HG02840 (cell line): Measurements from ENCODE around the gene SART3.
"Not testable (repeated sequence)": the region's sequence is repeated elsewhere in the genome, so short reads cannot be mapped to it uniquely, and the experiment has no call there.

Experiments used
- ATAC-seq: cut with Tn5 transposase; IDR thresholded peaks from one replicate; pipeline ENCODE4 v1.9.1; 2021; ENCODE audit warnings: mild to moderate bottlenecking, moderate library complexity, moderate number of reproducible peaks; ENCODE audit not compliant: unreplicated experiment, low FRiP score

The SART3 gene

DNA sequence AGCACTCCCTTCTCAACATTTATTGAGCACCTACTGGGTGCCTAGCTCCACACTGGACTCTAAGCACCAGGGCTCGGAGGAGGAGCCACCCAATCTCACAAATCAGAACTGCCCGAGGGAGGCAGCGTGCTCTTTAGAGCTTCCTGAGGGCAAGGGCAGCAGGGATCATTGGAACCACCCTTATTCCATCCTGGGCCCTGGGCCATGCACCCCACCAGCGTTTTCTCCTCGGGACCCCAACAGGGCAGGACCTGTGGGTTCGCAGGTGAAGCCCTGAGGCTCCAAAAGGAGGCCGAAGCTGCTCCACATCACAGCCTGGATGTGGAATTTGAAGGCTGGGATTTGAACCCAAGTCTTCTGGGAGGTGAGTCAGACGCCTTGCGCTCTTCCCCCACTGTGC is 21.5 kb upstream of the SART3 start:
- ATAC-seq, result no peak

GRCh38 chr12:108581311-108582227 is 20.6 kb upstream of the SART3 start:
- no peak for ATAC-seq

- no peak for ATAC-seq
Observed at GRCh38 chr12:108580531-108580930, 19.6 kb upstream of the SART3 start.

GRCh38 chr12:108578813-108579212 is 17.8 kb upstream of the SART3 start:
- ATAC-seq, result no peak

- no peak for ATAC-seq
Observed at GRCh38 chr12:108578264-108578663, 17.3 kb upstream of the SART3 start.

- ATAC-seq, result no peak
Observed at GRCh38 chr12:108577458-108577857, 16.5 kb upstream of the SART3 start.

GRCh38 chr12:108576660-108577234 is 15.8 kb upstream of the SART3 start:
- no peak for ATAC-seq

- ATAC-seq, result no peak
Observed at GRCh38 chr12:108575199-108575912, 14.4 kb upstream of the SART3 start.

DNA sequence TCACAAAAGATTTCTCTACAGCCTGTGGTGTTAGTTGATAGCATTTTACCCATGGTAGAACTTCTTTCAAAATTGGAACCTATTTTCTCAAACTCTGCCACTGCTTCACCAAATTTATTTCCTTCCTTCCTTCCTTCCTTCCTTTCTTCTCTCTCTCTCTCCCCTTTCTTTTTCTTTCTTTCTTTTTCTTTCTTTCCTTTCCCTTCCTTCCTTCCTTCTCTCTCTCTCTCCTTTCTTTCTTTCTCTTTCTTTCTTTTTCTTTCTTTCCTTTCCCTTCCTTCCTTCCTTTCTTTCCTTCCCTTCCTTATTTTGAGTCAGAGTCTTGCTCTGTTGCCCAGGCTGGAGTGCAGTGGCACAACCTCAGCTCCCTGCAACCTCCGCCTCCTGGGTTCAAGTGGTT is 13.3 kb upstream of the SART3 start:
- ATAC-seq, result not testable (repeated sequence)

GRCh38 chr12:108573317-108573716 is 12.3 kb upstream of the SART3 start:
- no peak for ATAC-seq

DNA sequence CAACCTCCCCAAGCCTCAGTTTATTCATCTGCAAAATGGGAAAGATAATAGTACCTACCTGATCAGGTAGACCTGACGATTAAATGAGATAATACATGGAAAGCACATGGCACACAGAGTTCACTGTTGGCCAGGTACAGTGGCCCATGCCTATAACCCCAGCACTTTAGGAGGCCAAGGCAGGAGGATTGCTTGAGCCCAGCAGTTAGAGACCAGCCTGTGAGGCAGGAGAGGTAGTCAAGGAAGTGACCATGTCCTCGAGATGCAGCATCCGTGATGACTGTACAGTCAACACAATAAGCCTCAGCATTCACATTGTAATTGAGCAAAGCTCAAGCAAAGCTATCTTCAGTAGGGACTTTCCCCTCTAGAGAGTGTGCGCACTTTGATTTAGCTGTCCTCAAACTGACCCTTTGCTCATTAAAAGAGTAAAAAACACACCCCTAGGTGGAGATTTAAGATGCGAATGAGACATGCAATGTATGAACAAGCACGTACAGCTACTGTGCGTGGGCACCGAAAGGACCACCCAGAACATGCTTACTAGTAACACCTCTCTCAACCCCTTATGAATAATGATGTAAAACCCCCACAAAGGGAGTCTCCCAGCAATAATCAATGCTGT is 11.3 kb upstream of the SART3 start:
- no peak for ATAC-seq

- no peak for ATAC-seq
Observed at GRCh38 chr12:108571609-108572165, 10.7 kb upstream of the SART3 start.

DNA sequence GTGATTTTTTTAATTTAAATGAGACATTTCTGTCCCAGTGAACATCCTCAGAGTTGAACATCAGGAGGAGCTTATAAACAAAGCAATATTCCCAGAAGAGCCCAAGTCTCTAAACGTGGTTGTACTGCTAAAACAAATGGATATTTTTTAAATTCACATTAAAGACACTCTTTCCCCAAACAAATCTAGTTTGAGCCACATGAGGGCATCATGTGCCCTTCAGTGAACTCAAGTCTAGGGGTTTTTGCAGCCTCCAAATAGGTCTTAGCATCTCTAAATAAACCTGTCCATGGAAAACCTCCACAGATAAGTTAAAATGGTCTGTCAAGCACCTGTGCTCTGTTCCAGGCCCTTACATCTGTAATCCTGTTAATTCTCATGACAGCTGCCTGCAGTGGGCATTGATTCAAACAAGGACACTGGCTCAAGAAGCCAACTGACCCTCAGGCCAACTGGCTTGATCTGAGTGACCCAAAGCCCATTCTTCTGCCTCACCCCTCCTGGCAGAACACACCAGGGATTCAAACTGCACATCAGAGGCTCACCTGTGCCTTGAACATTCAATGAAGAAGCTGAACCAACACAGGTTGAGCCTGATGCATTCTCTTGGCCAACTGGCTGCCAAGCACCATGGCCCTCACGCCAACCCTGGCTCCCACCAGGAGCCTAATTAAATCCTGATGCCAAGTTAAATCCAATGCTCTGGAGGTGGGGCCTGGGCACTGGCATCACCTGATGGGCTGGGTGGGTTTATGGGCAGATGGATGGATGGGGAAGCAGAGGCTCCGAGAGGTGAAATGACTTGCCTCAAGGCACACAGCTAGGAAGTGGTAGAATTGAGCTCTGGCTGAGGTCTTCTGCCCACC is 10.0 kb upstream of the SART3 start:
- no peak for ATAC-seq

DNA sequence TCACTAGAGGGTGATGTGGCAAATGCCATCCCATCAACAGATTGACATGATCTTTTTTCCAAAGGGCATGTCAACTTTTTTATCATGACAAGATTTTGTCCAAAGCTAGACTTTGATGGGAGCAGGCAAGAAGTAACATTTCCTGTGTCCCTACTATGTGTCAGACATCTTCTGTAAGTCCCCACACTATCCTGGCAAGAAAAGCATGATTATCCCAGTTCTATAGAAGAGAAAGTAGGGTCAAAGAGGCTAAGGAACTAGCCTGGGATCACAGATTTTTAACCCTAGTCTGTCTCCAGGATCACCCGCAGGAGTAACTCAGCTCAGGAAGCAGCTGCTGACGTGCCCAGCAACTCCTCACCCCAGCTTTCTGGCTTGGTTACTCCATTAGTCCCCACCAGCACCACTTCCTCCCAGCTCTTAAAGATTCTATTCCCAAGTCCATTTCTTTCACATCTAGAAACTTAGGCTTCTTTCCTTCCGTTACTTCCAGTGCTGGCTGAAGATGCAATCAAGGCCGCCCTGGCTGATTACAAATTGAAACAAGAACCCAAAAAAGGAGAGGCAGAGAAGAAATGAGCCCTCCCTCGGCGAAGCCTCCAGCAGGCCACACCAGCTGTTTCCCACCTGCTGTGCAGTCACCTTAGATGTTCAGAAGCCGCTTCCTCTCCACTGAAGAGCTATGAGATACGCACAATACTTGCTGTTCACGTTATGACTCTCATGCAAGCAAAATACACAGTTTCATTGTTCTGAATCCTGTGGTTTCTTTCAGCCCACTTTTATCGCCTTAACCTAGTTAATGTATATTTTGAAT is 7.6 kb upstream of the SART3 start:
- ATAC-seq, result peak; percentile 62

DNA sequence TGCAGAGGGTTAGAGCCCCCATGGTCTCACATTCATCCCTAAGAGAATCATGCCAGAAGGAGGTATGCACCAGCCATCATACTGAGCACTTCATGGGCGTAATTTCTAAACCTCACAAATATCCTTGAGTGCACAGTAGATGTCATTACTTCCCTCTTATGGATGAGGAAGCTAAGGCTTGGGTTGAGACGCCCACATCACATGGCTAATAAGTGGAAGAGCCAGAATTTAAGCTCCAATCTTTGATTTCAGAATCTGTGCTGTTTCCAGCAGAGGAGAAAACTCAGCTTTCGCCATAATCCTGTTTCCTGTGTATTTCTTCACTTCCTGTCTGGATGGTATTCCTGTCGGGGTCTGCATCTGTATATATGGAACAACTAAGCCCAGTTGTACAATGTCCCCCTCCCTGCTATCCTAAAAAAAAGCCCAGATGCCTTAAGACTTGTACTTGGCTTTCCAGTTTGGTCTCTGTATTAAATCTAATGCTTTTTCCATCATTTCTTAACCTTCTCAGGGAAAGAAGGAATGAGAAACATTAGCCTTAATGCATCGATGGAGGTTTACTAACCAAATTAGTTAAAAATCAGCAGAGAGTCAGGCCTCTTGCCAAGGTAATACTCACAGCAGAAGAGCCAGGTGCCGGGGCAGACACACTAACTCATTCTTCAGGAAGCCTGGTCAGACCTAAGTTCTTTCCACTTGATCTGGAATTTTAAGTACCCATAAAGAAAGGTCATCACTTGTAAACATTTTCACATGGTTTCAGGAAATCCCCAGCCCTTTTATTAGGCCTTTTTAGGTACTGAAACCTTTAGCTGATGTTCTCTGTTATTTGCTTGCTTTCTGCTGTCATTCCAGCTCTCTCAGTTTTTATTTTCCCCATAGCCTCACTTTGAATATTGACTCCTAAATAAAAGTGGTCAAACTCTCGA is 6.7 kb upstream of the SART3 start:
- no peak for ATAC-seq

GRCh38 chr12:108566452-108566851 is 5.5 kb upstream of the SART3 start:
- ATAC-seq, result no peak

DNA sequence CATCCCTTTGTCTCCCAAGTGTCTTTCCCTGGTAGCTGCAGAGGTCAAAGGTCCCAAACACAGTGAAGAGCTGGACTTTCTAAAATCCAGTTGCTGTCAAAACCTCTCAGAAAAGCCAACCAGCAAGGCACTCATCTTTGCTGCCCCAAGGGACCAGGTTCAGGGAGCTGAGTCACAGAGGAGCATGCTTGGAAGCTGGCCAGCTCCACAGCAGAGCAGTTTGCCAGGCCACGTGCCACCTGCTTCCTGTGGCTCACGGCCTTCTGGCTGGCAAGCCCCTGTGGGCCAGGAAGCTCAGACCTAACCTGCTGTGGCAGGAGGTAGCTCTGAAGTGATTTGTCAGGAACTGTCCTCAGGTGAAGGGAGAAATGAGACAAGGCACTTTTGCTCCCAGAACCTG is 5.0 kb upstream of the SART3 start:
- ATAC-seq, result no peak

GRCh38 chr12:108565146-108565545 is 4.2 kb upstream of the SART3 start:
- no peak for ATAC-seq
